Sigmoid colon (tissue), 7 donors: ENCODE data around the gene PGR. TPM values are rescaled to one million over a fixed set of nuclear protein-coding genes. Genes with fewer than 3 reads are reported as not detected.

ENCODE experiments used
- DNase-seq: peaks from one replicate; pipeline ENCODE4 v3.0.0-alpha.2; 2019
- H3K27ac ChIP-seq, 4 donors: fragments of 200-600 bp; sonication (generic); one replicate each; pipeline ENCODE4 v1.5.1; 2016 to 2019; ENCODE audit warnings: mild to moderate bottlenecking in 1 of 4
- H3K27me3 ChIP-seq, 3 donors: fragments of 200-600 bp; sonication (generic); one replicate each; pipeline ENCODE4 v1.5.1; 2019; ENCODE audit warnings: mild to moderate bottlenecking in 1 of 3
- H3K36me3 ChIP-seq, 4 donors: fragments of 200-600 bp; sonication (generic); one replicate each; pipeline ENCODE4 v1.5.1; 2016 to 2019
- H3K4me1 ChIP-seq, 4 donors: fragments of 200-600 bp; sonication (generic); one replicate each; pipeline ENCODE4 v1.5.1; 2017 to 2019
- H3K4me3 ChIP-seq, 4 donors: fragments of 200-600 bp; sonication (generic); one replicate each; pipeline ENCODE4 v1.5.1; 2017 to 2019; ENCODE audit warnings: mild to moderate bottlenecking in 2 of 4, moderate library complexity in 1 of 4
- H3K9me3 ChIP-seq, 4 donors: fragments of 200-600 bp in 3 of 4; sonication (generic) in 3 of 4; one replicate each; pipeline versions ENCODE4 v1.5.1 to v1.6.1; 2013 to 2019
- CTCF ChIP-seq, 4 experiments: fragments of 450-650 bp in 3 of 4; fragments of 200-600 bp in 1 of 4; IDR thresholded peaks; one replicate each; pipeline ENCODE4 v1.5.1; 2016 to 2019; ENCODE audit warnings: antibody characterized with exemption in 4 of 4, mild to moderate bottlenecking in 3 of 4, moderate library complexity in 2 of 4
- EP300 ChIP-seq, 4 donors: sonication (generic); formaldehyde crosslinking; IDR thresholded peaks; one replicate each; pipeline ENCODE4 v1.6.1; 2017; ENCODE audit warnings: antibody characterized with exemption in 4 of 4
- POLR2A ChIP-seq, 2 donors: fragments of 450-650 bp; IDR thresholded peaks; one replicate each; pipeline ENCODE4 v1.6.1; 2016; ENCODE audit warnings: antibody characterized with exemption in 2 of 2, mild to moderate bottlenecking in 2 of 2, moderate library complexity in 2 of 2
- POLR2AphosphoS5 ChIP-seq, 4 donors: sonication (generic); formaldehyde crosslinking; IDR thresholded peaks; one replicate each; pipeline ENCODE4 v1.6.1; 2017; ENCODE audit warnings: antibody characterized with exemption in 4 of 4
- WGBS, 2 donors: extraction: QIAGEN DNeasy Blood & Tissue Kit; methylation state at CpG; one replicate each; pipeline ENCODE4 v1.1.7; 2013; 5-methylcytosine and 5-hydroxymethylcytosine counted together
- intact Hi-C: fragments of 100-400 bp; cut with DNase I; formaldehyde crosslinking; loops from one replicate; pipeline ENCODE4 v1.15.1; 2023
- polyA plus RNA-seq, 3 donors: library from polyadenylated mRNA; stranded (reverse); fragments of 200-250 nt; gene quantifications; one replicate each; pipeline ENCODE4 v1.2.3, GENCODE V29; 2013
- total RNA-seq, 4 donors: library from RNA; depleted of rRNA; stranded (reverse); fragments of >200 nt; gene quantifications; one replicate each; pipeline ENCODE4 v1.1.0, GENCODE V29; 2016
- donor health status: healthy with polysubstance abuse.
- donor health status: Bipolar disorder and iron deficiency.
- donor health status: healthy.

Gene PGR
- total and polyA plus RNA-seq, 7 donors: under 0.01 to 12.2 (median 10.3) TPM

DNA sequence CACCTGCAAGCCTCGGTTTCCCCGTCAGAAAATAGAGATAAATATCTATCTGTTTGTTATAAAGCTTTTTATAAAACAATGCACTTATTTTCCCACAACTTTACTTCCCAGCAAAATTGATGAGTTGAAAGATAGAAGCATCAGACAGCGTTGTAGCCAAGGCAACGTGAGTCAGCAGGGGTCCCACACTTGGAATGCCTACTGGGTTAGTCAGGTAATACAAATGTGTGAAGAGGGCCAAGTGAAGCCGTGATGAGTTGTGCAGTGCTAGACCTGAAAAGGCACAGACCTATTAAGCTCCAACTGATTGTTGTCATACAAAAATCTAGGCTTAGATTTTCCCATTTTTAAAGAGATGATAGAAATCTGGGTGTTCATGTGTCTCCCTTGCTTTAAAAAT lies 118.7 kb downstream of the PGR start:
- no peak overlapping the region for H3K4me3 ChIP-seq
- intact Hi-C loops: no loop called here
- H3K27me3 ChIP-seq: no peaks in the 10 kb centered on the region
- H3K27ac ChIP-seq: no peak overlapping the region
- H3K36me3 ChIP-seq: no peaks in the 10 kb centered on the region
- TF ChIP-seq CTCF (IDR thresholded peaks at IDR 0.05): no peak
- no peak for TF ChIP-seq POLR2AphosphoS5 (IDR thresholded peaks at IDR 0.05)
- TF ChIP-seq POLR2A (IDR thresholded peaks at IDR 0.05): no peak
- TF ChIP-seq EP300 (IDR thresholded peaks at IDR 0.05): no peak
- no peaks in the 10 kb centered on the region for H3K4me1 ChIP-seq
- no peak for DNase-seq
- 75 to 78% methylated on average over 5 of the region's 5 CpGs for WGBS, 2 donors
- no peaks in the 10 kb centered on the region for H3K9me3 ChIP-seq

DNA sequence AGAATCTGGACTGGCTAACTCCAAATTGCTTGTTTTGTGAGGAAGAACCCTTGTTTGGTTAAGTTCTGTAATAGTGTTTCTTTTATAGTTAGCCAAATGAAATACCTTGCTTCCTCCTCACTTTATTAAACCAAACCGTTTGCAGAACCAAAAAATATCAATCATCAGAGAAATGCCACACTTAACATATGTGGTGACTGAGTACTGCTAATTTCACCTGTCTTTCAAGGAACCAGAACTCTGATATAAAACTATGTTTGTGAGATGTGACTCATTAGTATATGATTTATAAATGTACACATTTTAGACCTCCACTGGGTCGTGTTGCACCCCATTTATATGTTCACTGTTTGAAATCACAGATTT lies 119.9 kb downstream of the PGR start:
- DNase-seq: no peak
- intact Hi-C loops: no loop called here
- H3K36me3 ChIP-seq: no peaks in the 10 kb centered on the region
- H3K27me3 ChIP-seq: no peaks in the 10 kb centered on the region
- H3K9me3 ChIP-seq: no peaks in the 10 kb centered on the region
- TF ChIP-seq POLR2A (IDR thresholded peaks at IDR 0.05) (no peak), EP300 (IDR thresholded peaks at IDR 0.05) (no peak), CTCF (IDR thresholded peaks at IDR 0.05) (no peak), POLR2AphosphoS5 (IDR thresholded peaks at IDR 0.05) (no peak)
- H3K4me3 ChIP-seq: no peak overlapping the region
- H3K27ac ChIP-seq: no peak overlapping the region
- no peaks in the 10 kb centered on the region for H3K4me1 ChIP-seq
- WGBS, 2 donors: 9 to 35% methylated on average over 2 of the region's 2 CpGs

DNA sequence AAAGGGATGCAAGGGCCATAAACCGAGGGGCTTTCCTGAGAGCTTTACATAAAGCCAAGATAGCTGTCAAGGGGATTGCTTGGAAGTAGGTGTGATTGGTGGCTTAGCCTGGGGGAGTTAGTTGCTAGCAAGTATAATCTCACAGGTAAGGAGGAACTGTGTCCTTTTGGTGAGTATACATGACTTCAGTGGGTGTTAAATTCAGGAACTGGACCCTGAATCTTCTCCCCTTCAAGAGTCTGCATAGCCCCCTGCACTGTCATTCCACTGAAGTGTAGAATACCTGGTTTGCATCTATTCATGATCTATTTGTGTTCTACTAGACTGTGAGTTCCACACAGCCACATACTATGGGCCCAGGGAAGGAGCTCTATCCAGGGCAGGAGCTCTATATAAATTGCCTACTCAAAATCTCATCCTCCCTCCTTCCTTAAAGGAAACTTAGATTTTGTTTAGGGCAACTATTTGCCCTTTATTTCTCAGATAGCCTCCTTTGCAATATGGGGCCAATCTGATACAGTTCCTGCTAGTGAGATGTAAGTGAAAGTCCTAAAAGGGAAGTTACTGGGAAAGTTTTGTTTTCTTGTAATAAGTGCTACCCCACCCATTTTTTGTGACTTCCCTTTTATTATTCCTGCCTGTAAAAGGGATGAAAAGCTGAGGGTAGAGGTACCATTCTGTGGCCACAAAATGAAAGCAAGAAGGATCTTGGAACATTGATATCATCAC lies 120.5 kb downstream of the PGR start:
- DNase-seq: no peak
- 37 to 70% methylated on average over 1 of the region's 1 CpG for WGBS, 2 donors
- Histone ChIP-seq H3K4me3 (no peak overlapping the region), H3K27me3 (no peaks in the 10 kb centered on the region), H3K4me1 (no peaks in the 10 kb centered on the region), H3K9me3 (no peaks in the 10 kb centered on the region), H3K27ac (no peak overlapping the region), H3K36me3 (no peaks in the 10 kb centered on the region)
- TF ChIP-seq EP300 (IDR thresholded peaks at IDR 0.05) (no peak), POLR2A (IDR thresholded peaks at IDR 0.05) (no peak), POLR2AphosphoS5 (IDR thresholded peaks at IDR 0.05) (no peak), CTCF (IDR thresholded peaks at IDR 0.05) (no peak)
- intact Hi-C loops: no loop called here

- Histone ChIP-seq H3K9me3 (no peaks in the 10 kb centered on the region), H3K27ac (no peak overlapping the region), H3K36me3 (no peaks in the 10 kb centered on the region), H3K4me1 (no peaks in the 10 kb centered on the region), H3K4me3 (no peak overlapping the region), H3K27me3 (no peaks in the 10 kb centered on the region)
- TF ChIP-seq EP300 (IDR thresholded peaks at IDR 0.05) (no peak), POLR2A (IDR thresholded peaks at IDR 0.05) (no peak), POLR2AphosphoS5 (IDR thresholded peaks at IDR 0.05) (no peak), CTCF (IDR thresholded peaks at IDR 0.05) (no peak)
- no peak for DNase-seq
- 82 to 85% methylated on average over 4 of the region's 4 CpGs for WGBS, 2 donors
- intact Hi-C loops: no loop called here
These were observed 126.1 kb downstream of the PGR start for GRCh38 chr11:101003468-101003867.

DNA sequence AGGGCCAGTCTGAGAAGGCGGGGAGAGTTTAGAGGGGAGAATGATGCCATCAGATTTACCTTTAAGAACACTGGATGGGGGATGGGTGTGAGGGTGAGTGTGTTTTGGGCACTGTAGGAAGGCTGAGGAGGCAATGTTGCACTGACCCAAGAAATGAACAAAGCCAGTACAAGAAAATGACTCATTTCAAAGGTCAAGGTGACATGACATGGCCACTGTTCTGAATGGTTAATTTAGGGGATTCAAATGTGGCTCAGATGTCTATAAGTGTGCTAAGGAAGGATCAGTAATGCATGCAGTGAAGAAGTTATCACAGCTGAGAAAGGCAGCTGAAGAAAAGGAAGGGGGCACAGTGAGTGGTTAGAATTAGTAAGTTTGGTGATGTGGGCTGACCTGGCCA lies 129.9 kb downstream of the PGR start:
- no peak for TF ChIP-seq CTCF (IDR thresholded peaks at IDR 0.05)
- TF ChIP-seq EP300 (IDR thresholded peaks at IDR 0.05): no peak
- no peak for TF ChIP-seq POLR2AphosphoS5 (IDR thresholded peaks at IDR 0.05)
- TF ChIP-seq POLR2A (IDR thresholded peaks at IDR 0.05): no peak
- no peak overlapping the region for H3K4me3 ChIP-seq
- intact Hi-C loops: no loop called here
- no peaks in the 10 kb centered on the region for H3K27me3 ChIP-seq
- H3K27ac ChIP-seq: no peak overlapping the region
- 78 to 83% methylated on average over 1 of the region's 1 CpG for WGBS, 2 donors
- H3K4me1 ChIP-seq: no peaks in the 10 kb centered on the region
- no peak for DNase-seq
- no peaks in the 10 kb centered on the region for H3K9me3 ChIP-seq
- no peaks in the 10 kb centered on the region for H3K36me3 ChIP-seq
